NCI-H2107 (cell line): ENCODE data around the gene TANC2.

Experiments
- DNase-seq: peaks from one replicate; lab custom pipeline; 2025; lab: John Stamatoyannopoulos, UW

The TANC2 gene

GRCh38 chr17:62965686-62966425 is at the start of gene TANC2:
Gene TANC2, plus strand, starts transcription at chr17:62966235. Its CDS starts 43,325 bp downstream, at chr17:63009560.
- peak; percentile 56 for DNase-seq

- DNase-seq = no peak
Observed at GRCh38 chr17:62916684-62917571, 49.1 kb upstream of the TANC2 start.

GRCh38 chr17:62919388-62919787 is 46.6 kb upstream of the TANC2 start:
- no peak for DNase-seq

GRCh38 chr17:62920300-62920699 is 45.7 kb upstream of the TANC2 start:
- no peak for DNase-seq

GRCh38 chr17:62921817-62922216 is 44.2 kb upstream of the TANC2 start:
- DNase-seq = no peak

- no peak for DNase-seq
Observed at GRCh38 chr17:62923258-62924150, 42.5 kb upstream of the TANC2 start.

- no peak for DNase-seq
Observed at GRCh38 chr17:62925267-62925836, 40.7 kb upstream of the TANC2 start.

GRCh38 chr17:62927083-62927482 is 39.0 kb upstream of the TANC2 start:
- no peak for DNase-seq

- no peak for DNase-seq
Observed at GRCh38 chr17:62929320-62929719, 36.7 kb upstream of the TANC2 start.

GRCh38 chr17:62931101-62931500 is 34.9 kb upstream of the TANC2 start:
- no peak for DNase-seq

- no peak for DNase-seq
Observed at GRCh38 chr17:62933501-62934385, 32.3 kb upstream of the TANC2 start.

GRCh38 chr17:62935098-62935497 is 30.9 kb upstream of the TANC2 start:
- no peak for DNase-seq

- no peak for DNase-seq
Observed at GRCh38 chr17:62935523-62935922, 30.5 kb upstream of the TANC2 start.

- DNase-seq = no peak
Observed at GRCh38 chr17:62937606-62938005, 28.4 kb upstream of the TANC2 start.

GRCh38 chr17:62941358-62941991 is 24.6 kb upstream of the TANC2 start:
- DNase-seq = no peak

GRCh38 chr17:62948370-62948769 is 17.7 kb upstream of the TANC2 start:
- no peak for DNase-seq

GRCh38 chr17:62949036-62949435 is 17.0 kb upstream of the TANC2 start:
- DNase-seq = no peak

GRCh38 chr17:62950067-62950466 is 16.0 kb upstream of the TANC2 start:
- no peak for DNase-seq

GRCh38 chr17:62955841-62956352 is 10.1 kb upstream of the TANC2 start:
- DNase-seq = no peak

- no peak for DNase-seq
Observed at GRCh38 chr17:62963296-62963695, 2.7 kb upstream of the TANC2 start.
